PC-3 (cell line): ENCODE measurements around the gene FBLN5. TPM values are rescaled to one million over a fixed set of nuclear protein-coding genes. Genes with fewer than 3 reads are reported as not detected.

ENCODE experiments used
- ATAC-seq: fragments of 200-7000 bp; cut with Tn5 transposase; 2 replicates; pipeline ENCODE4 v1.9.1; 2020; ENCODE audit warnings: mild to moderate bottlenecking, moderate library complexity
- BruUV-seq: library from RNA; stranded (reverse); fragments of 400-500 nt; replicated peaks from 2 replicates; lab custom pipeline; 2021; lab: Mats Ljungman, UMichigan
- CTCF ChIA-PET: fragments of 300-600 bp; sonication (Branson Sonifier 250); formaldehyde crosslinking; loops from one replicate; lab custom pipeline; 2022; ENCODE audit warnings: antibody characterized with exemption; lab: Charles Lee
- POLR2A ChIA-PET: fragments of 300-600 bp; sonication (Branson Sonifier 250); formaldehyde crosslinking; loops from one replicate; lab custom pipeline; 2022; ENCODE audit warnings: antibody characterized with exemption; ENCODE audit not compliant: unreplicated experiment; lab: Charles Lee
- DNase-seq: peaks from one replicate; pipeline ENCODE4 v3.0.0-alpha.2; 2015
- H2AFZ ChIP-seq: fragments of 300-600 bp; sonication (generic); 2 replicates; pipeline ENCODE4 v1.6.0; 2016; ENCODE audit warnings: antibody characterized with exemption, low read length
- H3F3A ChIP-seq: fragments of 300-600 bp; sonication (generic); one replicate; pipeline ENCODE4 v1.6.0; 2017; ENCODE audit warnings: antibody characterized with exemption, low read length, control low read depth, mild to moderate bottlenecking; ENCODE audit not compliant: unreplicated experiment
- H3K27ac ChIP-seq: fragments of 300-600 bp; sonication (generic); 2 replicates; pipeline ENCODE4 v1.5.1; 2016; ENCODE audit warnings: mild to moderate bottlenecking, low read length
- H3K27me3 ChIP-seq: fragments of 300-600 bp; sonication (generic); 2 replicates; pipeline ENCODE4 v1.6.1; 2016; ENCODE audit warnings: low read length, mixed read lengths
- H3K36me3 ChIP-seq: fragments of 300-600 bp; sonication (generic); 2 replicates; pipeline ENCODE4 v1.6.1; 2016; ENCODE audit warnings: low read depth, mixed run types, low read length, mixed read lengths
- H3K4me1 ChIP-seq: fragments of 300-600 bp; sonication (generic); 2 replicates; pipeline ENCODE4 v1.5.1; 2016; ENCODE audit warnings: low read length; ENCODE audit not compliant: insufficient read depth
- H3K4me2 ChIP-seq: fragments of 300-600 bp; sonication (generic); 2 replicates; pipeline ENCODE4 v1.6.0; 2016; ENCODE audit warnings: low read length
- H3K4me3 ChIP-seq: fragments of 300-600 bp; sonication (generic); 2 replicates; pipeline ENCODE4 v1.5.1; 2016; ENCODE audit warnings: mild to moderate bottlenecking, low read length, mixed read lengths
- H3K79me2 ChIP-seq: fragments of 300-600 bp; sonication (generic); 2 replicates; pipeline ENCODE4 v1.6.1; 2017; ENCODE audit warnings: low read length, mixed read lengths
- H3K9ac ChIP-seq: fragments of 300-600 bp; sonication (generic); 2 replicates; pipeline ENCODE4 v1.6.0; 2016; ENCODE audit warnings: mild to moderate bottlenecking, low read length
- H3K9me2 ChIP-seq: fragments of 300-600 bp; sonication (generic); replicated peaks from 2 replicates; pipeline ENCODE4 v1.6.1; 2016; ENCODE audit warnings: mixed run types, low read length, mixed read lengths
- H3K9me3 ChIP-seq: fragments of 300-600 bp; sonication (generic); 2 replicates; pipeline ENCODE4 v1.6.1; 2016; ENCODE audit warnings: low read length, mixed read lengths
- H4K20me1 ChIP-seq: fragments of 300-600 bp; sonication (generic); 2 replicates; pipeline ENCODE4 v1.6.1; 2016; ENCODE audit warnings: low read length, mixed read lengths
- EZH2 ChIP-seq: fragments of 300-600 bp; sonication (generic); IDR thresholded peaks from one replicate; pipeline ENCODE4 v1.6.1; 2017; ENCODE audit warnings: antibody characterized with exemption, mild to moderate bottlenecking, low read length; ENCODE audit not compliant: unreplicated experiment
- EZH2phosphoT487 ChIP-seq: fragments of 300-600 bp; sonication (generic); IDR thresholded peaks from 2 replicates; pipeline ENCODE4 v1.6.1; 2018; ENCODE audit warnings: mild to moderate bottlenecking, antibody characterized with exemption, low read length, borderline replicate concordance
- intact Hi-C: fragments of 100-400 bp; cut with micrococcal nuclease; formaldehyde crosslinking; loops from 2 replicates; pipeline ENCODE4 v1.9.0; 2023
- total RNA-seq: library from RNA; depleted of rRNA; stranded (reverse); fragments of >200 nt; gene quantifications from 2 replicates; pipeline ENCODE4 v1.2.3, GENCODE V29; 2014
- TF ChIP-seq, protein P1 (sequence below): fragments of 300-600 bp; sonication (generic); conservative IDR thresholded peaks from 2 replicates; pipeline ENCODE4 v1.5.1; 2017; ENCODE audit warnings: antibody characterized with exemption, low read depth, mild to moderate bottlenecking, low read length

Gene FBLN5
- total RNA-seq, 1 experiment from 2014 or later = 0.58 TPM

DNA sequence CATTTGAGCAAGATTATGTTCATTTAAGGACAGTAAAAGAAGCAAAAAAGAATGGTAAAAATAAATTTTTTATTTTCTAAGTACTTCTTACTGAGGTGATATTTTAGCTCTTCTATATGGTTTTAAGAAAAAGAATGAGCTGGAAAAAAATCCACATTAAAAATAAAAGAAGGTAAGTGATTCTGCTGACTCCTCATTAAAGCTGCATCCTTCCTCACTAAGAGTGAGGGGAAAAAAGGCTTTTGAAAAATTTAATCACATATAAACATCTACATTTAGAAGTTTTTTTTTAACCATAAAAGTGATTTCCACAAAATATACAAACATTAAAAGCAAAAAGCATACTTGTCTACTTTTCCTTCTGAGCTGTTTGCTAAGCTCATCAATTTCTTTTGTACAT is 28.3 kb upstream of the FBLN5 start:
- Histone ChIP-seq H3K9ac (no peak overlapping the region), H3K36me3 (peaks cover 3% of the 10 kb centered on the region; the same call in 1 of the 2 replicates), H3K27me3 (no peaks in the 10 kb centered on the region), H3K4me1 (peaks cover 13% of the 10 kb centered on the region), H3K27ac (no peak overlapping the region), H3F3A (peaks cover 12% of the 10 kb centered on the region), H3K4me2 (no peak overlapping the region), H3K9me2 (no peaks in the 10 kb centered on the region), H3K79me2 (0 out of 2 replicates have a peak, but pooled peaks cover 4% of the 10 kb centered on the region), H2AFZ (no peak overlapping the region), H4K20me1 (peaks cover 3% of the 10 kb centered on the region; the same call in 1 of the 2 replicates), H3K9me3 (no peaks in the 10 kb centered on the region), H3K4me3 (no peak overlapping the region)
- no peak for ATAC-seq
- BruUV-seq = no TSS peak
- ChIA-PET CTCF (no interaction called here), POLR2A (interaction anchor here (0.6 kb wide), 1 partner anchor 11 kb away, joined by 4 read pairs; no protein-coding TSS in a partner anchor)
- TF ChIP-seq EZH2phosphoT487 (no peak), EZH2 (no peak)
- TF ChIP-seq, protein P1, sequence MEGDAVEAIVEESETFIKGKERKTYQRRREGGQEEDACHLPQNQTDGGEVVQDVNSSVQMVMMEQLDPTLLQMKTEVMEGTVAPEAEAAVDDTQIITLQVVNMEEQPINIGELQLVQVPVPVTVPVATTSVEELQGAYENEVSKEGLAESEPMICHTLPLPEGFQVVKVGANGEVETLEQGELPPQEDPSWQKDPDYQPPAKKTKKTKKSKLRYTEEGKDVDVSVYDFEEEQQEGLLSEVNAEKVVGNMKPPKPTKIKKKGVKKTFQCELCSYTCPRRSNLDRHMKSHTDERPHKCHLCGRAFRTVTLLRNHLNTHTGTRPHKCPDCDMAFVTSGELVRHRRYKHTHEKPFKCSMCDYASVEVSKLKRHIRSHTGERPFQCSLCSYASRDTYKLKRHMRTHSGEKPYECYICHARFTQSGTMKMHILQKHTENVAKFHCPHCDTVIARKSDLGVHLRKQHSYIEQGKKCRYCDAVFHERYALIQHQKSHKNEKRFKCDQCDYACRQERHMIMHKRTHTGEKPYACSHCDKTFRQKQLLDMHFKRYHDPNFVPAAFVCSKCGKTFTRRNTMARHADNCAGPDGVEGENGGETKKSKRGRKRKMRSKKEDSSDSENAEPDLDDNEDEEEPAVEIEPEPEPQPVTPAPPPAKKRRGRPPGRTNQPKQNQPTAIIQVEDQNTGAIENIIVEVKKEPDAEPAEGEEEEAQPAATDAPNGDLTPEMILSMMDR = no peak
- intact Hi-C loops = no loop called here
- DNase-seq = no peak

DNA sequence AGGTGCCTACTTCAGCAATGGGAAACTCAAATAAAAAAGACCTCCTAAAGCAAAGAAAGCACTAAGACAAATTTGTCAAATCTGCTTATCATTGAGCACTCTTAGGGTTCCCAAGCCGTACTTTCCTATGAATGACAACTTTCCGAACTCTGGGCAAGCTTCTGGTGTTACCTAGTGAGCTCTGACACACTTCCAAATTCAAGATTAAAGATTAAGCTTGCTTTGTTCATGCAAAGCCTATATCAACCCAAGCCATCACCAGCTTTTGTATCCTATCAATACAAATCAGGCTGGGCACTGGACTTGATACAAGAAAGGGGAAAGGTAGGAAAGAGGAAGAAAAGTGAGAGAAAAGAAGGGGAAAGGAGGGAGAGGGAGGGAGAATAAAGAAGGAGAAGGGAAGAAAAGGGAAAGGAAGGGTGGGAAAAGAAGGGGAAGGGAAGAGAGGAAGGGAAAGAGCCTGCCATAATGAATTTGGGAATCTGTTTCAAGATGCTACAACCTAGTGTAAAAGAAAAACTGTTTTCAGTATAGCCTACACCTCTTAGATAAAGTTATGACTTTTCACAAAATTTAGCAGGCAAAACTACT is 23.8 kb upstream of the FBLN5 start:
- Histone ChIP-seq H3K27ac (no peak overlapping the region), H3K9me2 (no peaks in the 10 kb centered on the region), H4K20me1 (no peaks in the 10 kb centered on the region), H2AFZ (no peak overlapping the region), H3K9me3 (no peaks in the 10 kb centered on the region), H3K9ac (no peak overlapping the region), H3K79me2 (no peaks in the 10 kb centered on the region), H3K4me1 (no peaks in the 10 kb centered on the region), H3K27me3 (no peaks in the 10 kb centered on the region), H3K36me3 (peaks cover 7% of the 10 kb centered on the region; the same call in 1 of the 2 replicates), H3K4me2 (no peak overlapping the region), H3F3A (no peaks in the 10 kb centered on the region), H3K4me3 (no peak overlapping the region)
- ChIA-PET POLR2A (no interaction called here), CTCF (no interaction called here)
- intact Hi-C loops = no loop called here
- ATAC-seq = no peak
- no TSS peak for BruUV-seq
- no peak for TF ChIP-seq EZH2
- TF ChIP-seq, protein P1 = no peak
- TF ChIP-seq EZH2phosphoT487 = no peak
- DNase-seq = no peak

DNA sequence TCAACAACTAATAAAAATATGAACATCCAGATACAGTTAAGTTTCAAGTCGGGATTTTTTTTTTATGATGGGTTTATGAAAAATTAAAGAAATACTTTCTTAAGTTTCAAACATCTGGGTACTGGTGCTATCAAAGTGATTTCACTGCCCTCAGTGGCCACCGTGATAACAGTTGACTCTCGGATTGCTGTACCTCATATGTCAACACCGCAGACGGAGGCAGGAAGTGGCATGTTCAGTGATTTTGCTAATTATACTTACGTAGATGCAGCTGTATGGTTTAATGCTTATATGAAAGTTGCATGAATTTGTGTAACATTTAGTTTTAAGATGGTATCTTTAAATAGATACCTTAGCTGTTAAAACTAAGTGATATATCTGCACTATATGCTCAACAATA is 20.8 kb upstream of the FBLN5 start:
- Histone ChIP-seq H3K4me2 (no peak overlapping the region), H2AFZ (no peak overlapping the region), H3K9me3 (no peaks in the 10 kb centered on the region), H3K9ac (no peak overlapping the region), H3K27me3 (no peaks in the 10 kb centered on the region), H3K27ac (no peak overlapping the region), H3K79me2 (no peaks in the 10 kb centered on the region), H3K9me2 (no peaks in the 10 kb centered on the region), H3K4me1 (no peaks in the 10 kb centered on the region), H4K20me1 (no peaks in the 10 kb centered on the region), H3F3A (no peaks in the 10 kb centered on the region), H3K36me3 (peaks cover 4% of the 10 kb centered on the region; the same call in 1 of the 2 replicates), H3K4me3 (no peak overlapping the region)
- CTCF ChIA-PET = no interaction called here
- BruUV-seq = no TSS peak
- TF ChIP-seq EZH2phosphoT487 = no peak
- intact Hi-C loops = no loop called here
- ATAC-seq = no peak
- POLR2A ChIA-PET = no interaction called here
- DNase-seq = no peak
